Fibroblast of pulmonary artery (primary cell): ENCODE data around the gene RAB43.

Experiments
- DNase-seq: peaks from one replicate; pipeline ENCODE4 v3.0.0-alpha.2; 2010; ENCODE audit warnings: low read depth
- H3K4me3 ChIP-seq: replicated peaks from 2 replicates; pipeline ENCODE4 v1.5.1; 2011; ENCODE audit warnings: low read depth, mild to moderate bottlenecking, control low read depth, low read length, moderate library complexity
- CTCF ChIP-seq: IDR thresholded peaks from 2 replicates; pipeline ENCODE4 v1.5.1; 2011; ENCODE audit warnings: mild to moderate bottlenecking, control low read depth, low read length, inconsistent platforms; ENCODE audit errors: missing control alignments

RAB43 gene

GRCh38 chr3:129058441-129059200 is 63.0 kb downstream of the RAB43 start:
- no peak for TF ChIP-seq CTCF
- DNase-seq: no peak
- H3K4me3 ChIP-seq: no peak overlapping the region

GRCh38 chr3:129057249-129057648 is 64.4 kb downstream of the RAB43 start:
- TF ChIP-seq CTCF: no peak
- no peak for DNase-seq
- H3K4me3 ChIP-seq: no peak overlapping the region

- H3K4me3 ChIP-seq: no peak overlapping the region
- no peak for TF ChIP-seq CTCF
- DNase-seq: no peak
Measured at GRCh38 chr3:129056451-129057173, 65.0 kb downstream of the RAB43 start.

- no peak for TF ChIP-seq CTCF
- DNase-seq: no peak
Measured at GRCh38 chr3:129054605-129055104, 66.9 kb downstream of the RAB43 start.

GRCh38 chr3:129052675-129053074 is 68.9 kb downstream of the RAB43 start:
- TF ChIP-seq CTCF: no peak
- H3K4me3 ChIP-seq: no peak overlapping the region
- DNase-seq: peak; percentile 14

More at GRCh38 chr3:129054605-129055104, 66.9 kb downstream of the RAB43 start:
- no peak overlapping the region for H3K4me3 ChIP-seq

- DNase-seq: no peak
- H3K4me3 ChIP-seq: no peak overlapping the region
- no peak for TF ChIP-seq CTCF
Measured at GRCh38 chr3:129051871-129052340, 69.7 kb downstream of the RAB43 start.
